Kidney (tissue), 14 donors: ENCODE data around the gene CHRNA1. TPM values are rescaled to one million over a fixed set of nuclear protein-coding genes. Genes with fewer than 3 reads are reported as not detected.

Source experiments
- DNase-seq, 5 donors: peaks; one replicate each; pipeline ENCODE4 v3.0.0-alpha.2; 2013 to 2020
- FAIRE-seq: peaks from 2 replicates; lab custom pipeline; 2012; peaks lifted over from hg19 to GRCh38; lab: Jason Lieb, UNC
- H3K27ac ChIP-seq, 2 donors: one replicate each; pipeline ENCODE4 v1.7.0; 2013; ENCODE audit warnings: low read depth in 2 of 2, low read length in 2 of 2, inconsistent platforms in 1 of 2
- H3K27me3 ChIP-seq: one replicate; pipeline ENCODE4 v1.7.1; 2013; ENCODE audit warnings: low read length, inconsistent platforms; ENCODE audit not compliant: control insufficient read depth, insufficient read depth
- H3K36me3 ChIP-seq, 3 donors: one replicate each; pipeline versions ENCODE4 v1.7.0 to v1.7.1; 2013; ENCODE audit warnings: low read length in 3 of 3, control low read depth in 1 of 3, inconsistent platforms in 1 of 3; ENCODE audit not compliant: insufficient read depth in 3 of 3, control insufficient read depth in 2 of 3
- H3K4me1 ChIP-seq, 3 donors: one replicate each; pipeline versions ENCODE4 v1.7.0 to v1.7.1; 2013; ENCODE audit warnings: low read length in 3 of 3, inconsistent platforms in 1 of 3, low read depth in 1 of 3; ENCODE audit not compliant: control insufficient read depth in 2 of 3, insufficient read depth in 2 of 3
- H3K4me3 ChIP-seq, 3 donors: one replicate each; pipeline versions ENCODE4 v1.7.0 to v1.8.1; 2013; ENCODE audit warnings: low read length in 3 of 3, control low read depth in 1 of 3, inconsistent platforms in 1 of 3
- H3K9ac ChIP-seq, 3 donors: one replicate each; pipeline versions ENCODE4 v1.7.0 to v1.7.1; 2013; ENCODE audit warnings: low read length in 3 of 3, control low read depth in 1 of 3, inconsistent platforms in 1 of 3
- H3K9me3 ChIP-seq, 3 donors: one replicate each; pipeline versions ENCODE4 v1.7.0 to v1.7.1; 2013; ENCODE audit warnings: low read length in 3 of 3, control low read depth in 1 of 3, inconsistent platforms in 1 of 3; ENCODE audit not compliant: control insufficient read depth in 2 of 3, insufficient read depth in 1 of 3
- CTCF ChIP-seq: IDR thresholded peaks from 3 replicates; pipeline ENCODE4 v1.5.1; 2012; ENCODE audit warnings: mild to moderate bottlenecking, moderate library complexity, borderline replicate concordance; ENCODE audit not compliant: insufficient read depth; ENCODE audit errors: extremely low read depth
- intact Hi-C: fragments of 100-400 bp; cut with DNase I; formaldehyde crosslinking; loops from one replicate; pipeline ENCODE4 v1.11.1; 2022
- polyA plus RNA-seq: library from polyadenylated mRNA; stranded (reverse); fragments of 350-450 nt; fragmentation: Illumina TruSeq; extraction: RNeasy Lipid Tissue Mini Kit (QIAGEN cat#74804); gene quantifications from one replicate; pipeline ENCODE4 v1.2.3, GENCODE V29; 2014; ENCODE audit warnings: low read depth, low replicate concordance; ENCODE audit not compliant: insufficient read depth
- total RNA-seq: library from RNA; stranded (reverse); fragmentation: NEBNext Ultra II Directional; extraction: Animal tissue kit (Norgen Biotek cat#: 25700); gene quantifications from one replicate; pipeline ENCODE4 v1.2.1, GENCODE V29; 2021
- donor health status: control.
- donor health status: control.
- donor health status: control.
- donor health status: control.
- donor health status: control.
- donor health status: DM: yes; HTN: yes; CAD: no.
- donor health status: Normal renal cell carcinoma (clear cell type).

The CHRNA1 gene
- total and polyA plus RNA-seq, 2 donors from 2014 or later, result not detected

GRCh38 chr2:174763780-174764179 lies 492 bp downstream of the CHRNA1 start:
- Histone ChIP-seq H3K4me1 (no peaks in the 10 kb centered on the region), H3K9ac (no peak overlapping the region), H3K27ac (no peak overlapping the region), H3K4me3 (no peak overlapping the region), H3K27me3 (no peaks in the 10 kb centered on the region), H3K36me3 (no peaks in the 10 kb centered on the region), H3K9me3 (no peaks in the 10 kb centered on the region)
- DNase-seq (no peak), FAIRE-seq (no peak)
- no peak for TF ChIP-seq CTCF
- intact Hi-C loops, result no loop called here

- intact Hi-C loops, result no loop called here
- Histone ChIP-seq H3K36me3 (no peaks in the 10 kb centered on the region), H3K9me3 (no peaks in the 10 kb centered on the region), H3K27ac (no peak overlapping the region), H3K27me3 (no peaks in the 10 kb centered on the region), H3K9ac (no peak overlapping the region), H3K4me3 (no peak overlapping the region), H3K4me1 (no peaks in the 10 kb centered on the region)
- DNase-seq (no peak), FAIRE-seq (no peak)
- TF ChIP-seq CTCF, result no peak
Observed at GRCh38 chr2:174762464-174762863, 1.8 kb downstream of the CHRNA1 start.

- H3K9ac ChIP-seq, result no peak overlapping the region
- DNase-seq (no peak), FAIRE-seq (no peak)
- no peaks in the 10 kb centered on the region for H3K4me1 ChIP-seq
- intact Hi-C loops, result no loop called here
- H3K9me3 ChIP-seq, result no peaks in the 10 kb centered on the region
- no peak overlapping the region for H3K4me3 ChIP-seq
- no peaks in the 10 kb centered on the region for H3K27me3 ChIP-seq
- H3K27ac ChIP-seq, result no peak overlapping the region
- no peaks in the 10 kb centered on the region for H3K36me3 ChIP-seq
- no peak for TF ChIP-seq CTCF
Observed at GRCh38 chr2:174761837-174762236, 2.4 kb downstream of the CHRNA1 start.

- Histone ChIP-seq H3K4me1 (no peaks in the 10 kb centered on the region), H3K36me3 (no peaks in the 10 kb centered on the region), H3K27ac (no peak overlapping the region), H3K27me3 (no peaks in the 10 kb centered on the region), H3K9ac (no peak overlapping the region), H3K4me3 (no peak overlapping the region), H3K9me3 (no peaks in the 10 kb centered on the region)
- TF ChIP-seq CTCF, result no peak
- no peak for FAIRE-seq
- peak in 4 of 5 donors; percentile 67 to 87 (median 74) for DNase-seq
- intact Hi-C loops, result no loop called here
Observed at GRCh38 chr2:174760845-174761473, 3.3 kb downstream of the CHRNA1 start.
